GM12865 (cell line): ENCODE measurements around the gene ANO1.
"Not testable (repeated sequence)": the region's sequence is repeated elsewhere in the genome, so short reads cannot be mapped to it uniquely, and the experiment has no call there.

Experiments used
- DNase-seq: peaks from one replicate; pipeline ENCODE4 v3.0.0; 2010; ENCODE audit warnings: low read depth
- H3K4me3 ChIP-seq: 2 replicates; pipeline ENCODE4 v1.5.1; 2011; ENCODE audit warnings: mild to moderate bottlenecking, low read depth, low read length, control low read depth
- CTCF ChIP-seq: IDR thresholded peaks from 2 replicates; pipeline ENCODE4 v1.5.1; 2011; ENCODE audit warnings: low read length, control low read depth, low read depth, inconsistent platforms; ENCODE audit not compliant: insufficient read depth; ENCODE audit errors: missing control alignments

ANO1 gene

GRCh38 chr11:70191495-70192140 is 113.5 kb downstream of the ANO1 start:
- peak; percentile 81 for TF ChIP-seq CTCF
- DNase-seq = peak; percentile 64

GRCh38 chr11:70192666-70193410 is 114.7 kb downstream of the ANO1 start:
- no peak for TF ChIP-seq CTCF
- no peak for DNase-seq
- H3K4me3 ChIP-seq = no peak overlapping the region

More at GRCh38 chr11:70191495-70192140, 113.5 kb downstream of the ANO1 start:
- no peak overlapping the region for H3K4me3 ChIP-seq

GRCh38 chr11:70193411-70194292 is 115.5 kb downstream of the ANO1 start:
- no peak for TF ChIP-seq CTCF
- no peak overlapping the region for H3K4me3 ChIP-seq
- no peak for DNase-seq

GRCh38 chr11:70194792-70195791 is 117.0 kb downstream of the ANO1 start:
- no peak for DNase-seq
- TF ChIP-seq CTCF = no peak
- no peak overlapping the region for H3K4me3 ChIP-seq

- DNase-seq = no peak
- TF ChIP-seq CTCF = no peak
- H3K4me3 ChIP-seq = no peak overlapping the region
Observed at GRCh38 chr11:70200212-70200844, 122.2 kb downstream of the ANO1 start.

GRCh38 chr11:70201047-70201446 is 122.9 kb downstream of the ANO1 start:
- not testable (repeated sequence) for H3K4me3 ChIP-seq, DNase-seq
